Measurements from ENCODE around the gene YTHDC1. TPM values are rescaled to one million over a fixed set of nuclear protein-coding genes. Genes with fewer than 3 reads are reported as not detected.
A peak's percentile ranks its signal among the peaks of the same experiment; 100 is the strongest.

The YTHDC1 gene
- total RNA-seq, 3 donors from 2014 or later (not counting 1 experiment from before 2014, with no cell fraction given) = 225 to 320 (median 270) TPM

- H3K27ac Mint-ChIP-seq = peak overlapping the region; percentile 51 to 72
- H3K9me3 Mint-ChIP-seq = no peaks in the 10 kb centered on the region
- peaks cover 13% of the 10 kb centered on the region for H3K36me3 Mint-ChIP-seq
- Histone ChIP-seq H3K4me1 (ENCODE audit: control insufficient read depth, insufficient read depth, low read length) (no peaks in the 10 kb centered on the region), H3K4me3 (ENCODE audit: low read length) (no peak overlapping the region), H3K36me3 (ENCODE audit: control insufficient read depth, insufficient read depth, low read length) (peaks cover 95% of the 10 kb centered on the region), H3K27ac (ENCODE audit: low read length) (peak overlapping the region; percentile 30), H3K27me3 (ENCODE audit: control insufficient read depth, insufficient read depth, low read length) (no peaks in the 10 kb centered on the region), H3K9me3 (ENCODE audit: control insufficient read depth, insufficient read depth, low read length) (no peaks in the 10 kb centered on the region)
- no peak overlapping the region for H3K4me3 Mint-ChIP-seq
- WGBS (ENCODE audit: insufficient coverage) = no CpG with 5 or more reads among the region's 1 CpG
- ATAC-seq (no peak), DNase-seq (no peak)
- H3K27me3 Mint-ChIP-seq (ENCODE audit: low read depth in 2 of 2) = no peaks in the 10 kb centered on the region
- peaks cover 8 to 16% of the 10 kb centered on the region in 2 donors for H3K4me1 Mint-ChIP-seq
- TF ChIP-seq, protein P1, sequence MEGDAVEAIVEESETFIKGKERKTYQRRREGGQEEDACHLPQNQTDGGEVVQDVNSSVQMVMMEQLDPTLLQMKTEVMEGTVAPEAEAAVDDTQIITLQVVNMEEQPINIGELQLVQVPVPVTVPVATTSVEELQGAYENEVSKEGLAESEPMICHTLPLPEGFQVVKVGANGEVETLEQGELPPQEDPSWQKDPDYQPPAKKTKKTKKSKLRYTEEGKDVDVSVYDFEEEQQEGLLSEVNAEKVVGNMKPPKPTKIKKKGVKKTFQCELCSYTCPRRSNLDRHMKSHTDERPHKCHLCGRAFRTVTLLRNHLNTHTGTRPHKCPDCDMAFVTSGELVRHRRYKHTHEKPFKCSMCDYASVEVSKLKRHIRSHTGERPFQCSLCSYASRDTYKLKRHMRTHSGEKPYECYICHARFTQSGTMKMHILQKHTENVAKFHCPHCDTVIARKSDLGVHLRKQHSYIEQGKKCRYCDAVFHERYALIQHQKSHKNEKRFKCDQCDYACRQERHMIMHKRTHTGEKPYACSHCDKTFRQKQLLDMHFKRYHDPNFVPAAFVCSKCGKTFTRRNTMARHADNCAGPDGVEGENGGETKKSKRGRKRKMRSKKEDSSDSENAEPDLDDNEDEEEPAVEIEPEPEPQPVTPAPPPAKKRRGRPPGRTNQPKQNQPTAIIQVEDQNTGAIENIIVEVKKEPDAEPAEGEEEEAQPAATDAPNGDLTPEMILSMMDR (IDR thresholded peaks at IDR 0.05) = no peak
- intact Hi-C loops (cut with micrococcal nuclease) = no loop called here
Observed at GRCh38 chr4:68319040-68319439, 30.9 kb downstream of the YTHDC1 start.

DNA sequence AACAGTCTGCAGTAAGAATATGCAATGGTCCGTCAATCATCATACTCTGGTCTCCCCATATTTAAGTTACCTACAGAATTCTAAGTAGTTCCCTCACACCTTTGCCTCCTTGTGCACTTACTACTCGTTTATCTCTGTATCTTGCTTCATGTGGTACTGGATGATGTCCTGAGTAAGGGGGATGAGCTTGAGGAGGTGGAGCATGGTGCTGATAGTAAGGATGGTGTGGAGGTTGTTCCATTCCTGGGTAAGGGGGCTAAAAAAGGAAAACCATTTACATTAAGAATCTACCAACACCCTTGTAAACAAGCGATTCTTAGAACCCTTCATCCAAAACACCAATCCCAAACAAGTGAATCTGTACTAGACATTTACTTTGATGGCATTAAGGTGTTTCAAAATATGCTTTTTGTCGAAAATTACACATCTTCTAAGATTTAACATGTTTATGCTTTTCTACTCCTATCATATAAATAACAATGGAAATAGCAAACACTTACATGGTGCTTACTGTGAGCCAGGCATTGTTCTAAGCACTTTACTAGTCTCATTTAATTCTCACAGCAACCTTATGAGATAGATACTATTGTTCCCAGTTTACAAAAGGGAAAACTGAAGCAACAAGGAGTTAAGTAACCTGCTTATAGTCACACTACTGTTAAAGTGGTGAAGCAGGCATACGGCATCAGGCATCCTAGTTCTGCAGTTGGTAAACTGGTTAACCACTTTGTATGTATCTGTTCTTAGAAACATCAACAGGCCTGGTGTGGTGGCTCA, 33.5 kb downstream of the YTHDC1 start:
- Histone ChIP-seq H3K4me3 (ENCODE audit: low read length) (no peak overlapping the region), H3K27ac (ENCODE audit: low read length) (no peak overlapping the region), H3K9me3 (ENCODE audit: control insufficient read depth, insufficient read depth, low read length) (no peaks in the 10 kb centered on the region), H3K4me1 (ENCODE audit: control insufficient read depth, insufficient read depth, low read length) (no peaks in the 10 kb centered on the region), H3K27me3 (ENCODE audit: control insufficient read depth, insufficient read depth, low read length) (no peaks in the 10 kb centered on the region), H3K36me3 (ENCODE audit: control insufficient read depth, insufficient read depth, low read length) (peaks cover 90% of the 10 kb centered on the region)
- no peaks in the 10 kb centered on the region for H3K9me3 Mint-ChIP-seq
- no peaks in the 10 kb centered on the region for H3K36me3 Mint-ChIP-seq
- TF ChIP-seq, protein P1 (IDR thresholded peaks at IDR 0.05) = no peak
- 82% methylated on average over 3 of the region's 5 CpGs for WGBS (ENCODE audit: insufficient coverage)
- no peaks in the 10 kb centered on the region for H3K27me3 Mint-ChIP-seq (ENCODE audit: low read depth in 2 of 2)
- no peak for DNase-seq
- peak overlapping the region in 1 of 2 donors; percentile 45 for H3K27ac Mint-ChIP-seq
- H3K4me1 Mint-ChIP-seq = peaks cover 8 to 9% of the 10 kb centered on the region in 2 donors
- peak in 1 of 3 donors; percentile 11 for ATAC-seq
- intact Hi-C loops (cut with micrococcal nuclease) = no loop called here
- no peak overlapping the region for H3K4me3 Mint-ChIP-seq

- Mint-ChIP-seq H3K9me3 (no peaks in the 10 kb centered on the region), H3K27ac (no peak overlapping the region), H3K4me3 (no peak overlapping the region), H3K4me1 (no peaks in the 10 kb centered on the region), H3K36me3 (no peaks in the 10 kb centered on the region), H3K27me3 (ENCODE audit: low read depth in 2 of 2) (peaks cover 4 to 22% of the 10 kb centered on the region in 2 donors)
- Histone ChIP-seq H3K36me3 (ENCODE audit: control insufficient read depth, insufficient read depth, low read length) (peaks cover 43% of the 10 kb centered on the region), H3K9me3 (ENCODE audit: control insufficient read depth, insufficient read depth, low read length) (no peaks in the 10 kb centered on the region), H3K4me1 (ENCODE audit: control insufficient read depth, insufficient read depth, low read length) (no peaks in the 10 kb centered on the region), H3K27ac (ENCODE audit: low read length) (no peak overlapping the region), H3K4me3 (ENCODE audit: low read length) (no peak overlapping the region), H3K27me3 (ENCODE audit: control insufficient read depth, insufficient read depth, low read length) (peaks cover 2% of the 10 kb centered on the region)
- intact Hi-C loops (cut with micrococcal nuclease) = loop anchor here (5.0 kb wide), 1 partner anchor 37 kb away; no protein-coding TSS in a partner anchor
- DNase-seq (no peak), ATAC-seq (no peak)
- WGBS (ENCODE audit: insufficient coverage) = 87% methylated on average over 3 of the region's 3 CpGs
- TF ChIP-seq, protein P1 (IDR thresholded peaks at IDR 0.05) = no peak
Observed at GRCh38 chr4:68310651-68311247, 39.1 kb downstream of the YTHDC1 start.
